H9 (cell line): Measurements from ENCODE around the gene GBE1. TPM values are rescaled to one million over a fixed set of nuclear protein-coding genes. Genes with fewer than 3 reads are reported as not detected.

Experiments used
- DNase-seq: peaks from one replicate; pipeline ENCODE4 v3.0.0-alpha.2; 2017
- H2AFZ ChIP-seq: one replicate; pipeline ENCODE4 v1.6.1; 2013; ENCODE audit warnings: mild to moderate bottlenecking, low read length, control low read depth, moderate library complexity
- H2AK5ac ChIP-seq: 2 replicates; pipeline ENCODE4 v1.6.1; 2013; ENCODE audit warnings: low read length, control low read depth, mixed read lengths; ENCODE audit not compliant: insufficient read length
- H2BK120ac ChIP-seq: one replicate; pipeline ENCODE4 v1.6.1; 2013; ENCODE audit warnings: low read depth, mild to moderate bottlenecking, low read length, control low read depth, inconsistent platforms; ENCODE audit not compliant: poor library complexity, severe bottlenecking
- H2BK12ac ChIP-seq: 2 replicates; pipeline ENCODE4 v1.6.1; 2013; ENCODE audit warnings: low read length, control low read depth, mixed read lengths, low read depth; ENCODE audit not compliant: insufficient read length
- H2BK15ac ChIP-seq: 2 replicates; pipeline ENCODE4 v1.6.1; 2013; ENCODE audit warnings: low read depth, low read length, control low read depth
- H2BK20ac ChIP-seq: one replicate; pipeline ENCODE4 v1.6.1; 2013; ENCODE audit warnings: low read depth, mild to moderate bottlenecking, low read length, control low read depth, inconsistent platforms; ENCODE audit not compliant: poor library complexity, severe bottlenecking
- H2BK5ac ChIP-seq: 2 replicates; pipeline ENCODE4 v1.6.1; 2013; ENCODE audit warnings: low read length, control low read depth, mixed read lengths; ENCODE audit not compliant: insufficient read length
- H3K14ac ChIP-seq: 2 replicates; pipeline ENCODE4 v1.6.1; 2013; ENCODE audit warnings: low read length, control low read depth; ENCODE audit not compliant: insufficient read depth
- H3K18ac ChIP-seq: 2 replicates; pipeline ENCODE4 v1.6.1; 2013; ENCODE audit warnings: low read depth, mild to moderate bottlenecking, mixed read lengths, low read length, control low read depth; ENCODE audit not compliant: insufficient read length
- H3K23ac ChIP-seq: 2 replicates; pipeline ENCODE4 v1.6.1; 2013; ENCODE audit warnings: low read length, control low read depth, mixed read lengths, low read depth; ENCODE audit not compliant: insufficient read length
- H3K23me2 ChIP-seq: 2 replicates; pipeline ENCODE4 v1.6.1; 2013; ENCODE audit warnings: low read depth, mild to moderate bottlenecking, mixed read lengths, low read length, control low read depth; ENCODE audit not compliant: insufficient read length, poor library complexity, severe bottlenecking
- H3K27ac ChIP-seq: 2 replicates; pipeline ENCODE4 v1.5.1; 2013; ENCODE audit warnings: low read length, control low read depth, mixed read lengths, low read depth; ENCODE audit not compliant: insufficient read length
- H3K27me3 ChIP-seq: 2 replicates; pipeline ENCODE4 v1.6.1; 2013; ENCODE audit warnings: low read length, control low read depth, inconsistent platforms; ENCODE audit not compliant: insufficient read depth
- H3K4ac ChIP-seq: 2 replicates; pipeline ENCODE4 v1.6.1; 2013; ENCODE audit warnings: low read depth, mild to moderate bottlenecking, control low read depth, inconsistent platforms, low read length, moderate library complexity
- H3K4me1 ChIP-seq: 2 replicates; pipeline ENCODE4 v1.6.1; 2013; ENCODE audit warnings: low read length, control low read depth, inconsistent platforms; ENCODE audit not compliant: insufficient read depth
- H3K4me2 ChIP-seq: 2 replicates; pipeline ENCODE4 v1.6.1; 2013; ENCODE audit warnings: low read length, control low read depth, mixed read lengths; ENCODE audit not compliant: insufficient read length, insufficient read depth
- H3K56ac ChIP-seq: 2 replicates; pipeline ENCODE4 v1.6.1; 2013; ENCODE audit warnings: low read depth, mild to moderate bottlenecking, mixed read lengths, low read length, control low read depth; ENCODE audit not compliant: insufficient read length
- H3K79me1 ChIP-seq: 2 replicates; pipeline ENCODE4 v1.6.1; 2013; ENCODE audit warnings: low read depth, mild to moderate bottlenecking, moderate library complexity, low read length, control low read depth, inconsistent platforms; ENCODE audit not compliant: insufficient read depth, poor library complexity, severe bottlenecking
- H3K79me2 ChIP-seq: 2 replicates; pipeline ENCODE4 v1.6.1; 2013; ENCODE audit warnings: low read length, control low read depth, inconsistent platforms; ENCODE audit not compliant: insufficient read depth
- H3K9ac ChIP-seq: 2 replicates; pipeline ENCODE4 v1.6.1; 2013; ENCODE audit warnings: low read length, control low read depth, mixed read lengths; ENCODE audit not compliant: insufficient read length; ENCODE audit errors: extremely low read depth
- H3K9me3 ChIP-seq: one replicate; pipeline ENCODE4 v1.6.1; 2013; ENCODE audit warnings: low read depth, low read length, inconsistent platforms; ENCODE audit not compliant: control insufficient read depth
- H3T11ph ChIP-seq: one replicate; pipeline ENCODE4 v1.6.1; 2013; ENCODE audit warnings: mild to moderate bottlenecking, low read length, control low read depth, inconsistent platforms
- H4K20me1 ChIP-seq: one replicate; pipeline ENCODE4 v1.6.1; 2013; ENCODE audit not compliant: control insufficient read depth, insufficient read length, insufficient read depth
- H4K5ac ChIP-seq: 2 replicates; pipeline ENCODE4 v1.6.1; 2013; ENCODE audit warnings: low read depth, mild to moderate bottlenecking, mixed read lengths, low read length, control low read depth; ENCODE audit not compliant: insufficient read length
- H4K8ac ChIP-seq: replicated peaks from 2 replicates; pipeline ENCODE4 v1.6.1; 2013; ENCODE audit warnings: low read length, control low read depth, mixed read lengths, low read depth; ENCODE audit not compliant: insufficient read length
- H4K91ac ChIP-seq: 2 replicates; pipeline ENCODE4 v1.6.1; 2013; ENCODE audit warnings: low read depth, mild to moderate bottlenecking, moderate library complexity, mixed read lengths, low read length, control low read depth; ENCODE audit not compliant: insufficient read length
- H3K27ac Mint-ChIP-seq, 3 experiments: 2 replicates in 2 of 3; 3 replicates in 1 of 3; pipeline ENCODE4 v1.8.0; 2020 to 2021; ENCODE audit warnings: mixed read lengths in 3 of 3, mild to moderate bottlenecking in 1 of 3, moderate library complexity in 1 of 3
- H3K27me3 Mint-ChIP-seq: 2 replicates; pipeline ENCODE4 v1.8.0; 2021; ENCODE audit warnings: low read depth, mild to moderate bottlenecking, moderate library complexity, mixed read lengths
- H3K36me3 Mint-ChIP-seq, 3 experiments: 2 replicates in 2 of 3; 3 replicates in 1 of 3; pipeline ENCODE4 v1.8.0; 2020 to 2021; ENCODE audit warnings: low read depth in 3 of 3, mixed read lengths in 3 of 3; ENCODE audit not compliant: insufficient read depth in 1 of 3
- H3K4me1 Mint-ChIP-seq, 2 experiments: 2 replicates each; pipeline ENCODE4 v1.8.0; 2020; ENCODE audit warnings: mixed read lengths in 2 of 2
- H3K4me3 Mint-ChIP-seq, 2 experiments: 2 replicates in 1 of 2; 3 replicates in 1 of 2; pipeline ENCODE4 v1.8.0; 2020 to 2021; ENCODE audit warnings: mild to moderate bottlenecking in 2 of 2, mixed read lengths in 2 of 2, moderate library complexity in 1 of 2
- H3K9me3 Mint-ChIP-seq, 2 experiments: 2 replicates in 1 of 2; 3 replicates in 1 of 2; pipeline ENCODE4 v1.8.0; 2020; ENCODE audit warnings: mild to moderate bottlenecking in 2 of 2, mixed read lengths in 2 of 2, moderate library complexity in 1 of 2
- CTCF ChIP-seq: fragments of 200-600 bp; sonication (generic); conservative IDR thresholded peaks from 3 replicates; pipeline ENCODE4 v1.8.0; 2021; ENCODE audit warnings: antibody characterized with exemption, mild to moderate bottlenecking
- WGBS: extraction: QIAGEN DNeasy Blood & Tissue Kit; methylation state at CpG from one replicate; pipeline ENCODE4 v1.1.7; 2013; ENCODE audit warnings: missing lambda C conversion rate, low lambda C conversion rate, mixed read lengths; ENCODE audit not compliant: insufficient read length; ENCODE audit errors: extremely low coverage; 5-methylcytosine and 5-hydroxymethylcytosine counted together
- total RNA-seq: library from RNA; stranded (reverse); gene quantifications from 2 replicates; pipeline ENCODE4 v1.2.1, GENCODE V29; 2021

Gene GBE1
- total RNA-seq, 1 experiment from 2014 or later = 13.8 TPM

GRCh38 chr3:81776643-81777042, 15.2 kb upstream of the GBE1 start:
- Histone ChIP-seq H4K8ac (no peak overlapping the region), H2BK20ac (no peak overlapping the region), H3K23ac (no peak overlapping the region), H2BK15ac (no peak overlapping the region), H2BK120ac (no peak overlapping the region), H2AFZ (no peak overlapping the region), H3K23me2 (no peaks in the 10 kb centered on the region), H3K4me1 (no peaks in the 10 kb centered on the region), H2BK12ac (no peak overlapping the region), H3K79me1 (no peaks in the 10 kb centered on the region), H3K27me3 (no peaks in the 10 kb centered on the region), H2AK5ac (no peak overlapping the region), H3K79me2 (no peaks in the 10 kb centered on the region), H3K4me2 (no peak overlapping the region), H4K20me1 (no peaks in the 10 kb centered on the region), H3K27ac (no peak overlapping the region), H3K14ac (no peak overlapping the region), H3T11ph (no peak overlapping the region), H3K18ac (no peak overlapping the region), H4K91ac (no peak overlapping the region), H3K4ac (no peak overlapping the region), H2BK5ac (no peak overlapping the region), H3K9me3 (no peaks in the 10 kb centered on the region), H3K9ac (no peak overlapping the region), H4K5ac (no peak overlapping the region), H3K56ac (no peak overlapping the region)
- peaks cover 16 to 18% of the 10 kb centered on the region in 2 experiments for H3K9me3 Mint-ChIP-seq
- no peak for TF ChIP-seq CTCF
- 0 out of 7 replicates have a peak overlapping the region, but pooled peaks of 1 of the 3 experiments have one; percentile 18 for H3K27ac Mint-ChIP-seq
- no peaks in the 10 kb centered on the region; the same call in 1 of the 2 replicates for H3K27me3 Mint-ChIP-seq
- WGBS = no CpG with 5 or more reads among the region's 2 CpGs
- H3K4me1 Mint-ChIP-seq = peaks cover 0 to under 1% of the 10 kb centered on the region in 2 experiments; a peak in 1 of 4 replicates
- no peak overlapping the region for H3K4me3 Mint-ChIP-seq
- no peak for DNase-seq
- H3K36me3 Mint-ChIP-seq = peaks cover 5 to 19% (median 17%) of the 10 kb centered on the region in 3 experiments
